ENCODE data around the gene ITPR3.

DNA sequence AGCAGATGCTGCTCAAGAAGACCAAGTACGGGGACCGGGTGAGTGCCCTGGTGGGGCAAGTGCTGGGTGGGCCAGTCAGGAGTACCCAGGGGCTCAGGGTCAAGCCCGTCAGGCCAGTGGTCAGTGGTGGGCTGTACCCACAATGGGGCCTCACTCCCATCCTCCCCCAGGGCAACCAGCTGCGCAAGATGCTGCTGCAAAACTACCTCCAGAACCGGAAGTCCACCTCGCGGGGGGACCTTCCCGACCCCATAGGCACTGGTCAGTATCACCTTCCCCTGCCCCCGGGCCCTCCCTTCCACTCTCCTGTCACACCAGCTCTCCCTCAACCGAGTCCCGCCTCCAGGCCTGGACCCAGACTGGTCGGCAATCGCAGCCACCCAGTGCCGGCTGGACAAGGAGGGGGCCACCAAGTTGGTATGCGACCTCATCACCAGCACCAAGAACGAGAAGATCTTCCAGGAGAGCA is 63.3 kb downstream of the ITPR3 start:
- TF ChIP-seq, protein P1, sequence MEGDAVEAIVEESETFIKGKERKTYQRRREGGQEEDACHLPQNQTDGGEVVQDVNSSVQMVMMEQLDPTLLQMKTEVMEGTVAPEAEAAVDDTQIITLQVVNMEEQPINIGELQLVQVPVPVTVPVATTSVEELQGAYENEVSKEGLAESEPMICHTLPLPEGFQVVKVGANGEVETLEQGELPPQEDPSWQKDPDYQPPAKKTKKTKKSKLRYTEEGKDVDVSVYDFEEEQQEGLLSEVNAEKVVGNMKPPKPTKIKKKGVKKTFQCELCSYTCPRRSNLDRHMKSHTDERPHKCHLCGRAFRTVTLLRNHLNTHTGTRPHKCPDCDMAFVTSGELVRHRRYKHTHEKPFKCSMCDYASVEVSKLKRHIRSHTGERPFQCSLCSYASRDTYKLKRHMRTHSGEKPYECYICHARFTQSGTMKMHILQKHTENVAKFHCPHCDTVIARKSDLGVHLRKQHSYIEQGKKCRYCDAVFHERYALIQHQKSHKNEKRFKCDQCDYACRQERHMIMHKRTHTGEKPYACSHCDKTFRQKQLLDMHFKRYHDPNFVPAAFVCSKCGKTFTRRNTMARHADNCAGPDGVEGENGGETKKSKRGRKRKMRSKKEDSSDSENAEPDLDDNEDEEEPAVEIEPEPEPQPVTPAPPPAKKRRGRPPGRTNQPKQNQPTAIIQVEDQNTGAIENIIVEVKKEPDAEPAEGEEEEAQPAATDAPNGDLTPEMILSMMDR (conservative IDR thresholded peaks at IDR 0.05; ENCODE audit: low read length): no peak
- TF ChIP-seq EZH2phosphoT487 (IDR thresholded peaks at IDR 0.05; ENCODE audit: borderline replicate concordance, low read depth, low read length): no peak
